ENCODE data around the gene ANKRA2.
A peak's percentile ranks its signal among the peaks of the same experiment; 100 is the strongest.

Gene ANKRA2

DNA sequence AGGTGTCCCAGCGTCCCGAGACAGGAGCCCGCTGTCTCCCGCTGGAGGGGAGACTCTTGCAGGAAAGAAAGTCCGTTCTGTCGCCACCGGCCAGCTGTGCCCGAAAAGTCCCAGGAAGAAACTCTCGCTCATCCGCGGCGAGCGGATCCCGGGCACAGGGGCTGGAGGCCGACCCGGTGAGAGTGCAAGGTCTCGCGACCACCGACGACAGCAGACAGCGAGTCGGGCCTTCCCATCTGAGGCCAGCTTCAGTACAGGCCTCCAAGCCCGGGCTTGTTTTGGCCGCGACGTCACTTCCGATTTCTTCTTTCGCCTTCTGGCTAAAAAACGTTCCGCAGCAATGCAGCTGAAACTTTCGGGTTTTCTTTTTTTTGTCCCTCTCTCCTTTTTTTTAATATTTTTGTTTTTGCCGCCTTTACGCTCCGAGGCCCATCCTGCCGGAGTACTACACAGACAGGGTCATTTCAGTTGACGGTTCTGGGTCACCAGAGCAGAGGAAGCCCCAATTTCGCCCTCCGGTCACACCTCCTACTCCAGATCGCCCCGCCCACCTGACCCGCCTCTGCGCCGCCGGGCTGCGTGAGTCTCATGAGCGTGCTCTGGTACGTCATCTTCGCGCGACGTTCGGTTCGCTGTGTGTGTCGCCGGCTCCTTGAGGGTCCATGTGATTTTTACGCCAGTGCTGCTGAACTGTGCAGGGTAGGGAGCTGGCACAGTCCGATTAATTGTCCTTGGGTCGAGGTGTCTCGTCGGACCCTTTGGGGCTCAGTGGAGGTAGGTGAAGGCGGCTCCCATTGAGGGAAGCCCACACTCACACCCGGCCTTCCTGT is at the start of gene ANKRA2, which contains the start of gene UTP15:
Gene ANKRA2 (minus strand): TSS at position 501 of the 830 bp plus-strand sequence. CDS start 2,758 bp downstream, outside the sequence.
Gene UTP15 (plus strand): TSS at position 605 of the 830 bp plus-strand sequence. CDS start 1,602 bp downstream, outside the sequence.
- DNase-seq, result peak; percentile 96

DNA sequence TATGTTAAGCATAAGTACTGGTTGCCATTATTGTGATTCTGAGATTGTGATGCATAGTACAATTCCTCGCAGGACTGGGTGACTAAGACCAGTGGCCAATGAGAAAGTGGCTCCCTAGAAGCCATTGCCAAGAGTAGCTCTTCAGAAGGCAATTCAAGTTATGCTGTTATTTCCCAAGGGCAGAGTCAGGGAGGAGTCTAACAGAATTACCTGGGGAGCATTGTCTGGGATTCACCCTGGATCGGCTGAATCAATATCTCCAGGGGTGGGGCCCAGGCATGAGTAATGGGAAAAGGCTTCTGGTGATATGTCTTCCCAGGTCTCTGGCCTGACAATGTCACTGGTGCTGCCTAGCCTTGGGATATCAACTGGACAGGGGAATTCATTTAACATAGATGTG is 49.6 kb upstream of the ANKRA2 start:
- no peak for DNase-seq

DNA sequence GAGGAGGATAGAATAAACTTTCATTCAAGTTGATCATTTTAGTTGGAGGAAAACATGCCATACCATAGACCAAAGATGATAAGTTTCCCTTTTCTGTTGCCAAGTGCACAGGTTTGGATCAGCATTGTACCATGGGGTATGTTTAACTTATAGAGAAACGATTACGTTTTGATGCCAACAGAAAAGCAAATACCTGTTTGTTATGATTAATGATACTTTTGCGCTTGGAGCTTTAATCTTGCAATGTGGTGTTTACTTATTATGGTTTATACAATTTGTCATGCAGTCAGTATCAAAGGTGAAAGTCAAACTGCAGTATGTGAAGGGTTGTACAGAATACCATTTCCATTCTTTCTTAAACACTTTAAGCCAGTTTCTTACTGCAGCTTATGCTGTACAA is 47.4 kb upstream of the ANKRA2 start:
- no peak for DNase-seq

DNA sequence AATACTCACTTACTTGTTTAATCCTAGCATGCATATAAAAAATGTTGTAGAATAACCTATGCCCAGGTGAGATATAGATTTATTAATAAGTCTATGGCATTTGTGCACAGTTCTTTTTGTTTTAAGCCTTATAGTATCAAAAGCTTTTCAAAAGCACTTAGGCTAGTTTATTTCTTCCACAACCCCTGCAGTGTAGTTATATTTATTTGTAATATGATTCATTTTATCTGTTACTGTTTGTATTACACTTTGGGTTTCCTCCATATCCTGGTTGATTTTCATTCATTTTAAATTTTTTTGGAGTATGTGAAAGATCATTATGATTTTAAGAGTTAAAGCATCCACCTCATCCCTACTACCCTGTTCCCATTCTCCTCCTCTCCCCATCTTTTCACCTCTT is 41.8 kb upstream of the ANKRA2 start:
- no peak for DNase-seq

DNA sequence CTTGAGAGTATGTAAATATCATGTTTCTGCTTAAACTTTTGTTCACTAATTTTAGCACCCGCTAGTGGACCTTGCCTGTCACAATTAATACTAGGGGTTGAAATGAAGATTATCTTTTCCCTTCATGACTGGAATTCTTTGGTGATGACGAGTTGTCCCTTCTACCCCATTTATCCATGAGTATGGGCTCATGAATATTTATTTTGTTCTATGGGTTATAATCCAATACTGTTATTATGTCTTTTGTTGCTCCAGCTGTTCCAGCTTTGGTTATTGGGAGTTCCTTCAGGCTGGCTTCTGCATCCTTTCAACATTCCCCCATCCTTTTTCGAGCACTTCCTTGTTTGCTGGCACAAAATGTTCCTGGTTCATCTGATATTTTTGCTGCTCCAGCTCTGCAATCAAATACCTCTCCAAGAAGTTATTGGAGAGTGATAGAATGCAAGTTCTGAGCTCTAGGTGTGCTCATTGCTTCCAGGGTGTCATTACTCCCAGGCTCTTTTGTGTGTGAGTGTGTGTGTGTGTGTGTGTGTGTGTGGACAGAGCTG is 40.8 kb upstream of the ANKRA2 start:
- DNase-seq, result no peak

DNA sequence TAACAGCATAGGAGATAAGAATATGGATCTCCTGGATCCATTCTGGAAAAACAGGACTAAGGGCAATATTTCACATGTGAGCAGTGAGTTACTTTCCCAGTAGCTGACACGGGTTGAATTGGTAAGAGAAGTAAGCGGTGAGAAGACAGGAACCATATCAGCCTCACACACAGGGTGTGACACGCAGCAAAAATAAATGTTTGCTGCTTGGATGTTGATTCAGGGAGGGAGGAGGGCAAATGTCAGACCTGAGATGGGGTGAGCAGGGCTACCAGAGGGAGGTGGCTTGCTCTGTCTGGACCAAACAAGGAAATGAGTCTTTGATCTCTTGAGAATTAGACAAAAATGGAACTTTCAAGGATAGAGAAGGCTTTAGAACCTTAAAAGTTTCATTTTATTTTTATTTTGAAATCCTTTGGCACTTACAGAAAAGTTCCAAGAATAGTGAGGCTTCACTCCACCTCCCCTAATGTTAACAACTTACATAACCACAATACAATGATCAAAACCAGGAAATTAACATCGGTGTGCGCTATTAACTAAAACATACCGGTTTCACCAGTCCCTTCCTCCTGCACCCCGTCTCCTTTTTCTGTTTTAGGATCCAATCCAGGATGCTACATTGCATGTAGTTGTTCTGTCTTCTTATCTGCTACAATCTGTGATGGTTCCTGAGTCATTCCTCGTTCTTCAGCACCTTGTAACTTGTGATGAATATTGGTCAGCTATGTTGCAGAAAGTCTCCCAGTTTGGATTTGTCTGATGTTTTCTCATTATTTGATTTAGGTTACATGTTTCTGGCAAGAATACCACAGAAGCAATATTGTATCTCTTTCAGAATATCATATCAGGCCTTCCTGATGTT is 40.0 kb upstream of the ANKRA2 start:
- no peak for DNase-seq

GRCh38 chr5:73603998-73604397 is 38.6 kb upstream of the ANKRA2 start:
- no peak for DNase-seq

- no peak for DNase-seq
Measured at GRCh38 chr5:73599380-73599779, 33.9 kb upstream of the ANKRA2 start.

GRCh38 chr5:73596705-73597328 is 31.4 kb upstream of the ANKRA2 start:
- DNase-seq, result no peak

DNA sequence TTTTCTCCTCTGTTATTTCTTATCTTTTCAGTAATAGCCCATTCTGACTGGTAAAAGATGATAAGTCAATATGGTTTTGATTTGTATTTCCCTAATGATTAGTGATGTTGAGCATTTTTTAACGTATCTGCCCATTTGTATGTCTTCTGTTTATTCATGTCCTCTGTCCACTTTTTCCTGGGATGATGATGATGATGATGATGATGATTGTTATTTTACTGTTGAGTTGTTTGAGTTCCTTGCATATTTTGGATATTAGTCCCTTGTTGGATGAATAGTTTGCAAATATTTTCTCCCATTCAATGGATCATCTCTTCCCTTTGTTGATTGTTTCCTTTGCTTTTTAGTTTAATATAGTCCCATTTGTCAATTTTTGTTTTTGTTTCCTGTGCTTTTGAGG is 27.1 kb upstream of the ANKRA2 start:
- DNase-seq, result peak; percentile 67

DNA sequence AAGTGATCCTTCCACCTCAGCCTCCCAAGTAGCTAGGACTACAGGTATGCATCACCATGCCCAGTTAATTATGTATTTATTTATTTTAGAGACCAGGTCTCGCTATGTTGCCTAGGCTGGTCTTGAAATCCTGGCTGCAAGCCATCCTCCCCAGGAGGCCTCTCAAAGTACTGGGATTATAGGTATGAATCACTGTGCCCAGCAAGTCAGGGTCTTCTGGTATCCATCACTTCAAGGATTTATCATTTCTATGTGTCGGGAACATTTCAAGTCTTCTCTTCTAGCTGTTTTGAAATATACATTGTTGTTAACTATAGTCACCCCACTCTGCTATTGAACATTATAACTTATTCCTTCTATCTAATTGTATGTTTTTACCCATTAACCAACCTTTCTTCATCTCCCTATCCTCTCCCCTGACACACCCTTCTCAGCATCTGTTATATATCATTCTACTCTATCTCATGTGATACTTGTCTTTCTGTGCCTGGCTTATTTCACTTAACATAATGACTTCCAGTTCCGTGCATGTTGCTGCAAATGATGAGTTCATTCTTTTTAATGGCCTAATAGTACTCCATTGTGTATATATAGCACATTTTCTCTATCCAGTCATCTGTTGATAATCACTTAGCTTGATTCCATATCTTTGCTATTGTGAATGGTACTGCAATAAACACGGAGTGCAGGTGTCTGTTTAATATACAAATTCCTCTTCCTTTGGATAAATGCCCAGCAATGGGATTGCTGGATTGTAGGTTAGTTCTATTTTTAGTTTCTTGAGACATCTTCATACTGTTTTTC is 26.5 kb upstream of the ANKRA2 start:
- DNase-seq, result peak; percentile 52

GRCh38 chr5:73591102-73591695 is 25.8 kb upstream of the ANKRA2 start:
- peak; percentile 79 for DNase-seq

GRCh38 chr5:73587923-73588322 is 22.5 kb upstream of the ANKRA2 start:
- no peak for DNase-seq

GRCh38 chr5:73582285-73583145 is 17.1 kb upstream of the ANKRA2 start:
- DNase-seq, result no peak

DNA sequence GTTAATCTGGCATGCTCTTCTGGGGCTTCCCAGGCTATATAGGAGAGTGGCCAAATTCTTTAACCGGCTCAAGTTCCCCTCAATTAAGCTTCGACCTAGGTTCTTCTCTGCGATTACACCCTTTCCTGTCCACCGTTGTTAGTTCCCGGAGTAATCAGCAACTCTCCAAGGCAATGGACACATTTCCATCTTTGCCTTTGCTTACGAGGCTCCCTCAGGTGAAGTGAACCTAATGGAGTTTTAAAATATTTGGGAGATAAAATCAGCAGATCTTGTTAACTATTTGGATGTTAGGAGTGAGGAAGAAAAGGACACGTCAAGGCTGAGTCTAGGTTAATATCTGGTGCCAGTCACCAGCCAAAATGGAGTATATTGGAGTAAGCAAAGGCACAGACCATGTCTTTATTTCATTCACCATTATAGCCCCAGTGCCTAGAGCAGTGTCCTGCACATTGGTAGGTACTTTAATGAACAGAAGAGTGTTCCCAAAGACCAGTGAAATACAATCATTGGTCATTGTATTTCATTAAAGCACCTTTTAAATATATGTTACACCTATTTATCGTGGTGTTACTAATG is 619 bp upstream of the ANKRA2 start:
- no peak for DNase-seq

GRCh38 chr5:73564675-73565074 is 764 bp downstream of the ANKRA2 start:
- DNase-seq, result no peak

- no peak for DNase-seq
Measured at GRCh38 chr5:73564018-73564417, 1.4 kb downstream of the ANKRA2 start.

GRCh38 chr5:73558950-73559349 is 6.5 kb downstream of the ANKRA2 start:
- no peak for DNase-seq

DNA sequence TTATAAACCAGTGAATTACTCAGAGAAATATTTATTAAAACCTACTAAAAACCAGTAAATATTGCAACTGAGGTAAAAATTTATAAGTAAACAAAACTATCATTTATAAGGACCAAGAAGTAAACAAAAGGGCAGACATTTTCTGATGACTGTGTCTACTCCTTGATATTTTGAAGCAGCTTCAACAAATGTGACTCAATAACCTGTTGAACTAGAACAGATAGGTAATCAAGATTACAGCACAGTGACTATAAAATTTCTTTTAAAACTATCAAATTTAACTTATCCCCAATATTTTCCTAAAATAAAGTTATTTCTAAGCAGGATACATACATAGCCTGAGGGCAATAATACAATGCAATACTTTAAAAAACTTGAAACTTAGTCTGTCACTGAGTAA is 12.8 kb downstream of the ANKRA2 start:
- DNase-seq, result no peak

- DNase-seq, result no peak
Measured at GRCh38 chr5:73550016-73550415, 15.4 kb downstream of the ANKRA2 start.
